GM18907 (cell line): ENCODE results near the gene TAF11L8.
"Not testable (repeated sequence)": the region's sequence is repeated elsewhere in the genome, so short reads cannot be mapped to it uniquely, and the experiment has no call there.

Experiments used
- ATAC-seq: cut with Tn5 transposase; IDR thresholded peaks from one replicate; pipeline ENCODE4 v1.9.1; 2021; ENCODE audit warnings: mild to moderate bottlenecking, moderate library complexity; ENCODE audit not compliant: unreplicated experiment

The TAF11L8 gene

DNA sequence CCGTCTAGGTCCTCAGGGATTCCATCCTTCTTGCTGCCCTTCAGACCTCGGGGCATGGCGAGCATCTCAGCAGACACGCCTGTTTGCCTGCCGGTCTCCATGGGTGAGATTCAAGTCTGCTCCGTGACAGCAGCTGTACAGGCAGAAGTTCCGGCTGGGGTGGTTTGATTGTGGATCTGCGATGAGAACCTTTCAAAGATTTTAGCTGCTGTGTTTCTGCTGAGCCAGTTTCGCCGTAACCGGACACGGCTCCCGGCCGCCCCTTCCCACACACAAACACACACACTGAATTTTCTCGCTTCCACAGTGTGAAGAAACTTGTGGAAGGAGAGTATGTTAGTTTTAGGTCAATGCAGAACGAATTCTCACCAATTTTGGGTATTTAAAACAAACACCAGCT, at the start of gene TAF11L8:
TAF11L8 (minus strand) TSS at position 101 of the 400 bp plus-strand sequence.
- ATAC-seq: not testable (repeated sequence)

- ATAC-seq: no peak
Observed at GRCh38 chr5:17634160-17634559, 43.4 kb upstream of the TAF11L8 start, which contains the start of gene TAF11L14. TSS of gene TAF11L14 (plus strand) at chr5:17634460.

- ATAC-seq: not testable (repeated sequence)
Observed at GRCh38 chr5:17631788-17632187, 41.0 kb upstream of the TAF11L8 start, which contains the start of gene TAF11L13. TSS of gene TAF11L13 (plus strand) at chr5:17632088.

DNA sequence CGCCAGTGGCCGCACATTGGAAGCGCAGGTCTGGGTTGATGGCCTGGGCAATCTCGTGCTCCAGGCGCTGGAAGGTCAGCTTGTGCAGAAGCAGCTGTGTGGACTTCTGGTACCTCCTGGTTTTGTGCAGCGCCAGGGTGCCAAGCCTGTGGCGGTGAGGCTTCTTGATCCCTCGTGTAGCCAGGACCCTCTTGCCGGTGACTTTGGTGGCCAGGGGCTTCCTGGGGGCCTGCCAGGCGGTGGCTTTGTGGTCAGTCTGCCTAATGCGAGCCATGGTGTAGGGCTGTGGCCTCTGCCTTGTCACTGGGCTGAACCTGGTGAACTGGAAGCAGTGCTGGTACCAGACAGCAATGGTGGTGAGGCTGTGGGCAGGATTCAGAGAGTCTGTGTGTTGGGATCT, 34.9 kb upstream of the TAF11L8 start:
- ATAC-seq: no peak

- no peak for ATAC-seq
Observed at GRCh38 chr5:17620627-17621026, 29.9 kb upstream of the TAF11L8 start.

DNA sequence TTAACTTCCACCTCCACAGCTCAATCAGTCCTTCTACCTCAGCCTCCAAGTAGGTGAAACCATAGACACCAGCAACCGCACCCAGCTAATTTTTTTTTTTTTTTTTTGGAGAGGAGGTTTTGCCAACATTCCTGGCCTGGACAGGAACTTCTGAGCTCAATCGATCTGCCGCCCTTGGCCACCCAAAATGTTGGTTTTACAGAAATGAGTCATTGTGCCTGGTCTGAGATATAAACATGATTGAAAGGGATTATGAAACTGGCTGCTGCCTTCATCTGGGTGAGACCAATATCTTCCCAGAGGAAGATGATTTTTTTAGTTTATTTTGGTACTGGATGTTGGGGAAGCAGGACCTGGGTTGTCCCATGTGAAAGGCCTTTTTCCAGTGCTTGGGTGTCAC, 28.6 kb upstream of the TAF11L8 start:
- no peak for ATAC-seq

GRCh38 chr5:17614872-17615605, 24.3 kb upstream of the TAF11L8 start:
- ATAC-seq: no peak

GRCh38 chr5:17610092-17610491, 19.3 kb upstream of the TAF11L8 start, which contains the start of gene TAF11L12:
TSS of gene TAF11L12 (plus strand) at chr5:17610392.
- ATAC-seq: not testable (repeated sequence)

DNA sequence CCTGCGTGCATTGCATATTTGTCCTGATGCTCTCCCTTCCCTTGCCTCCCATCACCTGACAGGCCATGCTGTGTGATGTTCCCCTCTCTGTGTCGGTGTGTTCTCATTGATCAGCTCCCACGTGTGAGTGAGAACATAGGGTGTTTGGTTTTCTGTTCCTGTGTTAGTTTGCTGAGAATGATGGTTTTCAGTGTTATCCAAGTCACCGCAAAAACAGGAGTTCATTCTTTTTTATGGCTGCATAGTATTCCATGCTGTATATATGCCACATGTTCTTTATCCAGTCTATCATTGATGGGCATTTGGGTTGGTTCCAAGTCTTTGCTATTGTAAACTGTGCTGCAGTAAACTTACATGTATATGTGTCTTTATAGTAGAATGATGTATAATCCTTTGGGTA, 16.7 kb upstream of the TAF11L8 start:
- not testable (repeated sequence) for ATAC-seq

DNA sequence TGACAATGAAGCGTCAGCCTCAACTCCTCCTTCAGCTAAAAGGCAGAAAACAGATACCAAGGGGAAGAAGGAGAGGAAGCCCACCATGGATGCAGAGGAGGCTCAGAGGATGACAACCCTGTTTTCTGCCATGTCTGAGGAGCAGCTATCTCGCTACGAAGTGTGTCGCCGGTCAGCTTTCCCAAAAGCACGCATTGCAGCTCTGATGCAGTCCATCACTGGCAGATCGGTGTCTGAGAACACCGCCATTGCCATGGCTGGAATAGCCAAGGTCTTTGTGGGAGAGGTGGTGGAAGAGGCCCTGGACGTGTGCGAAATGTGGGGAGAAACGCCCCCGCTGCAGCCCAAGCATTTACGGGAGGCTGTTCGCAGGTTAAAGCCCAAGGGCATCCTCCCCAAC, 14.2 kb upstream of the TAF11L8 start:
- ATAC-seq: no peak

DNA sequence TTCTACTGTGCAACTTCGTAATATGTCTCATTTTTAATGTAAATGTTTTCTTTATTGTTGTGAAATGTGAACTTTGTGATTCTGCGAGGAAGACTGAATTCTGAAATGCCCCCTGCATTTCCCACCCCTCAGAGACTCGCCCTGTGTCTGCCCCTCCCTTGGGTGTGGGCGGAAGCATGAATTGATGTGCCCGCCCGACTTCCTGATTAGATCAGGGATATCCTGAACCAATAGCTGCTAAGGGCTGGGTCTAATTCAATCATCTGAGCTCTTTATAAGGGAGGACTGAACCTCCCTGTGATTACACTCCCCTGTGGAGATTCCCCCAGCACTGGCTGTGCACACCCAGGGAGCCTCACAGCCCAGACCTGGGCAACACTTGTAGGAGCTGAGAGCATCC, 13.1 kb upstream of the TAF11L8 start, which contains the start of gene TAF11L11:
TAF11L11 (plus strand) TSS at position 304 of the 400 bp plus-strand sequence.
- ATAC-seq: not testable (repeated sequence)

- not testable (repeated sequence) for ATAC-seq
Observed at GRCh38 chr5:17597728-17598127, 7.0 kb upstream of the TAF11L8 start, which contains the start of gene TAF11L10. TSS of gene TAF11L10 (minus strand) at chr5:17597828.

- ATAC-seq: not testable (repeated sequence)
Observed at GRCh38 chr5:17594255-17594654, 3.5 kb upstream of the TAF11L8 start, which contains the start of gene TAF11L9. TSS of gene TAF11L9 (minus strand) at chr5:17594394.

DNA sequence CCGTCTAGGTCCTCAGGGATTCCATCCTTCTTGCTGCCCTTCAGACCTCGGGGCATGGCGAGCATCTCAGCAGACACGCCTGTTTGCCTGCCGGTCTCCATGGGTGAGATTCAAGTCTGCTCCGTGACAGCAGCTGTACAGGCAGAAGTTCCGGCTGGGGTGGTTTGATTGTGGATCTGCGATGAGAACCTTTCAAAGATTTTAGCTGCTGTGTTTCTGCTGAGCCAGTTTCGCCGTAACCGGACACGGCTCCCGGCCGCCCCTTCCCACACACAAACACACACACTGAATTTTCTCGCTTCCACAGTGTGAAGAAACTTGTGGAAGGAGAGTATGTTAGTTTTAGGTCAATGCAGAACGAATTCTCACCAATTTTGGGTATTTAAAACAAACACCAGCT, 5.1 kb downstream of the TAF11L8 start, which contains the start of gene TAF11L7:
TAF11L7 (minus strand) TSS at position 101 of the 400 bp plus-strand sequence.
- ATAC-seq: not testable (repeated sequence)
